GM18505 (cell line): ENCODE measurements around the gene ENTPD6.

Experiments
- ATAC-seq: cut with Tn5 transposase; IDR thresholded peaks from one replicate; pipeline ENCODE4 v1.9.1; 2021; ENCODE audit not compliant: unreplicated experiment
- POLR2A ChIP-seq: IDR thresholded peaks from 4 replicates; pipeline ENCODE4 v1.6.1; 2011; ENCODE audit warnings: borderline replicate concordance; ENCODE audit not compliant: insufficient read depth, insufficient read length; ENCODE audit errors: extremely low read depth

Gene ENTPD6

GRCh38 chr20:25207149-25207959, 11.8 kb downstream of the ENTPD6 start:
- TF ChIP-seq POLR2A: no peak
- ATAC-seq: no peak

GRCh38 chr20:25207960-25208534, 12.5 kb downstream of the ENTPD6 start:
- no peak for ATAC-seq
- no peak for TF ChIP-seq POLR2A

- no peak for TF ChIP-seq POLR2A
- no peak for ATAC-seq
Observed at GRCh38 chr20:25209400-25209799, 13.9 kb downstream of the ENTPD6 start.

- no peak for TF ChIP-seq POLR2A
- no peak for ATAC-seq
Observed at GRCh38 chr20:25209911-25210310, 14.4 kb downstream of the ENTPD6 start.

GRCh38 chr20:25211273-25211672, 15.8 kb downstream of the ENTPD6 start:
- no peak for TF ChIP-seq POLR2A
- no peak for ATAC-seq

- TF ChIP-seq POLR2A: no peak
- no peak for ATAC-seq
Observed at GRCh38 chr20:25212242-25212641, 16.7 kb downstream of the ENTPD6 start.

- no peak for TF ChIP-seq POLR2A
- ATAC-seq: no peak
Observed at GRCh38 chr20:25213566-25214425, 18.3 kb downstream of the ENTPD6 start.

GRCh38 chr20:25214426-25214790, 18.9 kb downstream of the ENTPD6 start:
- no peak for TF ChIP-seq POLR2A
- ATAC-seq: no peak

- no peak for TF ChIP-seq POLR2A
- no peak for ATAC-seq
Observed at GRCh38 chr20:25214819-25215218, 19.3 kb downstream of the ENTPD6 start.

- TF ChIP-seq POLR2A: no peak
- ATAC-seq: no peak
Observed at GRCh38 chr20:25215521-25215920, 20.0 kb downstream of the ENTPD6 start.

- ATAC-seq: no peak
- TF ChIP-seq POLR2A: no peak
Observed at GRCh38 chr20:25216199-25216945, 20.9 kb downstream of the ENTPD6 start.

GRCh38 chr20:25217161-25218108, 21.9 kb downstream of the ENTPD6 start:
- TF ChIP-seq POLR2A: no peak
- no peak for ATAC-seq

GRCh38 chr20:25218109-25218486, 22.6 kb downstream of the ENTPD6 start:
- TF ChIP-seq POLR2A: no peak
- no peak for ATAC-seq

- ATAC-seq: no peak
- no peak for TF ChIP-seq POLR2A
Observed at GRCh38 chr20:25218492-25218891, 23.0 kb downstream of the ENTPD6 start.
